HCT116 (cell line): ENCODE results near the gene PAOX.

ENCODE experiments used
- ELF1 ChIP-seq: IDR thresholded peaks from 2 replicates; pipeline ENCODE4 v1.6.1; 2012; ENCODE audit warnings: low read depth, borderline replicate concordance
- POLR2A ChIP-seq: IDR thresholded peaks from 2 replicates; pipeline ENCODE4 v1.7.0; 2011; ENCODE audit warnings: borderline replicate concordance; ENCODE audit not compliant: insufficient read depth, insufficient read length; ENCODE audit errors: extremely low read depth
- POLR2AphosphoS5 ChIP-seq: IDR thresholded peaks from 2 replicates; pipeline ENCODE4 v1.6.1; 2011; ENCODE audit warnings: mild to moderate bottlenecking, low read depth, low read length, moderate library complexity
- TF ChIP-seq, protein P1 (sequence below), 3 experiments: fragments of 200-600 bp in 1 of 3; sonication (generic) in 1 of 3; IDR thresholded peaks in 2 of 3; conservative IDR thresholded peaks in 1 of 3; 2 replicates each; pipeline ENCODE4 v1.5.1; 2012 to 2017; ENCODE audit warnings: low read depth in 2 of 3, low read length in 2 of 3, antibody characterized with exemption in 1 of 3, borderline replicate concordance in 1 of 3, control low read depth in 1 of 3, mild to moderate bottlenecking in 1 of 3, mixed read lengths in 1 of 3, mixed run types in 1 of 3, moderate library complexity in 1 of 3; ENCODE audit not compliant: insufficient read depth in 1 of 3

DNA sequence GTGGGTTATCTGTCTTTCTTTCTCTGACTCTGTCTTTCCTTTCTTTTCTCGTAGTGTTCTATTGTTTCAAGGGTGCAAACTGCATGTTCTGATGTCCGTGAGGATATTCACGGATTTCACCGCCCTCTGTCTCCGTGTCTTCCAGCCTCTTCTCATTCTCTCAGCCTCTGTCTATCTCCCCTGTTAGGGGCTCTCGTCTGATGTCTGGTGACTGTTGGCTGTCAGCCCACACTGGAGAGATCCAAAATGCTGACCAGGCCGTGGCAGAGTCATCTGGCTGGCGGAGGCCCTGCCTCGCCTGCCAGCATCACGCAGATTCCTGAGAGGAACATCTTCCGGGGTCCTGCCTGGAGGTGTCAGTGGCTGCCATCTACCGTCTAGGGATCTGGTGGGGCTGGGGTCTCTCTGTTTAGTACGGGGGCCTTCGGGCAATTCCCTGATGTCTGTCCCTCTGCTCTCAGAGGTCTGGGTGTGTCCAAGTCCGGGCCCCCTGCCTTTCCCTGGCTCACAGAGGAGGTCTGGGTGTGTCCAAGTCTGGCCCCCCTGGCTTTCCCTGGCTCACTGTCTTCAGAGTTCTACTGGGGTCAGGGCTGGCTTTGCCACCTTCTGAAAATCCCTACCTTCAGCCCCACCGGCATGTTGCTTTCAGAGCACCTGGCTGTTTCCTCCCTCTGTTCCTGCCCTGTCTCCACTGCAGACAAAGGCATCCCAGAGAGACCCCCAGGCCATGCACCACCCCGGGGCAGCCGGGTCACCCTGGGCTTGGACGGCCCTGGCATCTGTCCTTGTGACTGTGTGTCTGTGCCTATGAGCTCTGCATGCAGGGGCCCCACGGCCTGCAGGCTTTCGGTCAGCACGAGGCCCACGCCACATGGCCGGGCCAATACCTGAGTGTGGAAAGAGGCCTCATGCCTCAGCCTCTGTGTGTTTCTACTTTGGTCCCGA, 60.7 kb downstream of the PAOX start:
- TF ChIP-seq POLR2AphosphoS5 (no peak), POLR2A (no peak), ELF1 (no peak)
- TF ChIP-seq, protein P1, sequence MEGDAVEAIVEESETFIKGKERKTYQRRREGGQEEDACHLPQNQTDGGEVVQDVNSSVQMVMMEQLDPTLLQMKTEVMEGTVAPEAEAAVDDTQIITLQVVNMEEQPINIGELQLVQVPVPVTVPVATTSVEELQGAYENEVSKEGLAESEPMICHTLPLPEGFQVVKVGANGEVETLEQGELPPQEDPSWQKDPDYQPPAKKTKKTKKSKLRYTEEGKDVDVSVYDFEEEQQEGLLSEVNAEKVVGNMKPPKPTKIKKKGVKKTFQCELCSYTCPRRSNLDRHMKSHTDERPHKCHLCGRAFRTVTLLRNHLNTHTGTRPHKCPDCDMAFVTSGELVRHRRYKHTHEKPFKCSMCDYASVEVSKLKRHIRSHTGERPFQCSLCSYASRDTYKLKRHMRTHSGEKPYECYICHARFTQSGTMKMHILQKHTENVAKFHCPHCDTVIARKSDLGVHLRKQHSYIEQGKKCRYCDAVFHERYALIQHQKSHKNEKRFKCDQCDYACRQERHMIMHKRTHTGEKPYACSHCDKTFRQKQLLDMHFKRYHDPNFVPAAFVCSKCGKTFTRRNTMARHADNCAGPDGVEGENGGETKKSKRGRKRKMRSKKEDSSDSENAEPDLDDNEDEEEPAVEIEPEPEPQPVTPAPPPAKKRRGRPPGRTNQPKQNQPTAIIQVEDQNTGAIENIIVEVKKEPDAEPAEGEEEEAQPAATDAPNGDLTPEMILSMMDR (IDR thresholded peaks at IDR 0.05 in 2 of 3, conservative IDR thresholded peaks at IDR 0.05 in 1 of 3; ENCODE audit: borderline replicate concordance in 1 of 3, insufficient read depth in 1 of 3, low read depth in 2 of 3, low read length in 2 of 3), result no peak
